ENCODE measurements around the gene ASB6.

GRCh38 chr9:129637102-129637501 is 4.8 kb downstream of the ASB6 start:
- TF ChIP-seq CTCF (IDR thresholded peaks at IDR 0.05), result no peak
- no peak for TF ChIP-seq POLR2A (IDR thresholded peaks at IDR 0.05)

Data from body of pancreas (tissue), 4 donors.